ENCODE measurements around the gene PARD3.
"Not testable (repeated sequence)": the region's sequence is repeated elsewhere in the genome, so short reads cannot be mapped to it uniquely, and the experiment has no call there.

The PARD3 gene

GRCh38 chr10:34272316-34272715, 542.8 kb downstream of the PARD3 start:
- Histone ChIP-seq H3K36me3 (ENCODE audit: control insufficient read depth, insufficient read depth, low read length) (no peaks in the 10 kb centered on the region), H3K4me3 (ENCODE audit: extremely low read depth, insufficient read depth, low read length, poor library complexity, severe bottlenecking) (no peak overlapping the region), H3K4me1 (ENCODE audit: control insufficient read depth, insufficient read depth, low read length, poor library complexity, severe bottlenecking) (no peaks in the 10 kb centered on the region), H3K27ac (ENCODE audit: low read depth, low read length, severe bottlenecking) (no peak overlapping the region), H3K9me3 (ENCODE audit: control insufficient read depth, low read length) (no peaks in the 10 kb centered on the region)
- 86 to 100% methylated on average over 1 to 2 of the region's 3 CpGs for WGBS, 2 experiments (ENCODE audit: insufficient coverage in 2 of 2)

- H3K9me3 ChIP-seq (ENCODE audit: control insufficient read depth, low read length); H3K4me1 ChIP-seq (ENCODE audit: control insufficient read depth, insufficient read depth, low read length, poor library complexity, severe bottlenecking); H3K36me3 ChIP-seq (ENCODE audit: control insufficient read depth, insufficient read depth, low read length); H3K4me3 ChIP-seq (ENCODE audit: extremely low read depth, insufficient read depth, low read length, poor library complexity, severe bottlenecking); H3K27ac ChIP-seq (ENCODE audit: low read depth, low read length, severe bottlenecking): not testable (repeated sequence)
- no CpG with 5 or more reads among the region's 2 CpGs for WGBS, 2 experiments (ENCODE audit: insufficient coverage in 2 of 2)
These were observed 546.7 kb downstream of the PARD3 start for GRCh38 chr10:34268410-34268809.

GRCh38 chr10:34262985-34263384, 552.1 kb downstream of the PARD3 start:
- H3K27ac ChIP-seq (ENCODE audit: low read depth, low read length, severe bottlenecking), result no peak overlapping the region
- H3K4me1 ChIP-seq (ENCODE audit: control insufficient read depth, insufficient read depth, low read length, poor library complexity, severe bottlenecking), result no peaks in the 10 kb centered on the region
- H3K36me3 ChIP-seq (ENCODE audit: control insufficient read depth, insufficient read depth, low read length), result no peaks in the 10 kb centered on the region
- no peak overlapping the region for H3K4me3 ChIP-seq (ENCODE audit: extremely low read depth, insufficient read depth, low read length, poor library complexity, severe bottlenecking)
- WGBS, 2 experiments (ENCODE audit: insufficient coverage in 2 of 2), result 86% methylated on average over 1 of the region's 1 CpG; no CpG with 5 or more reads in 1 of the 2 experiments
- no peaks in the 10 kb centered on the region for H3K9me3 ChIP-seq (ENCODE audit: control insufficient read depth, low read length)

GRCh38 chr10:34260904-34261303, 554.2 kb downstream of the PARD3 start:
- 94 to 95% methylated on average over 3 of the region's 5 CpGs for WGBS, 2 experiments (ENCODE audit: insufficient coverage in 2 of 2)

GRCh38 chr10:34256216-34256615, 558.9 kb downstream of the PARD3 start:
- Histone ChIP-seq H3K4me1 (ENCODE audit: control insufficient read depth, insufficient read depth, low read length, poor library complexity, severe bottlenecking) (peaks cover 15% of the 10 kb centered on the region), H3K4me3 (ENCODE audit: extremely low read depth, insufficient read depth, low read length, poor library complexity, severe bottlenecking) (no peak overlapping the region), H3K9me3 (ENCODE audit: control insufficient read depth, low read length) (no peaks in the 10 kb centered on the region), H3K27ac (ENCODE audit: low read depth, low read length, severe bottlenecking) (no peak overlapping the region), H3K36me3 (ENCODE audit: control insufficient read depth, insufficient read depth, low read length) (no peaks in the 10 kb centered on the region)
- WGBS, 2 experiments (ENCODE audit: insufficient coverage in 2 of 2), result 89 to 94% methylated on average over 2 to 3 of the region's 4 CpGs

More at GRCh38 chr10:34260904-34261303, 554.2 kb downstream of the PARD3 start:
- Histone ChIP-seq H3K4me3 (ENCODE audit: extremely low read depth, insufficient read depth, low read length, poor library complexity, severe bottlenecking) (no peak overlapping the region), H3K4me1 (ENCODE audit: control insufficient read depth, insufficient read depth, low read length, poor library complexity, severe bottlenecking) (no peaks in the 10 kb centered on the region), H3K27ac (ENCODE audit: low read depth, low read length, severe bottlenecking) (no peak overlapping the region), H3K36me3 (ENCODE audit: control insufficient read depth, insufficient read depth, low read length) (no peaks in the 10 kb centered on the region), H3K9me3 (ENCODE audit: control insufficient read depth, low read length) (no peaks in the 10 kb centered on the region)

- Histone ChIP-seq H3K27ac (ENCODE audit: low read depth, low read length, severe bottlenecking) (peak overlapping the region; percentile 33), H3K36me3 (ENCODE audit: control insufficient read depth, insufficient read depth, low read length) (no peaks in the 10 kb centered on the region)
These were observed 560.1 kb downstream of the PARD3 start for GRCh38 chr10:34255035-34255434.

GRCh38 chr10:34254596-34254995, 560.5 kb downstream of the PARD3 start:
- Histone ChIP-seq H3K36me3 (ENCODE audit: control insufficient read depth, insufficient read depth, low read length) (no peaks in the 10 kb centered on the region), H3K4me3 (ENCODE audit: extremely low read depth, insufficient read depth, low read length, poor library complexity, severe bottlenecking) (no peak overlapping the region), H3K9me3 (ENCODE audit: control insufficient read depth, low read length) (no peaks in the 10 kb centered on the region), H3K4me1 (ENCODE audit: control insufficient read depth, insufficient read depth, low read length, poor library complexity, severe bottlenecking) (peaks cover 15% of the 10 kb centered on the region), H3K27ac (ENCODE audit: low read depth, low read length, severe bottlenecking) (peak overlapping the region; percentile 33)

More at GRCh38 chr10:34255035-34255434, 560.1 kb downstream of the PARD3 start:
- no peak overlapping the region for H3K4me3 ChIP-seq (ENCODE audit: extremely low read depth, insufficient read depth, low read length, poor library complexity, severe bottlenecking)
- 90 to 100% methylated on average over 1 to 2 of the region's 3 CpGs for WGBS, 2 experiments (ENCODE audit: insufficient coverage in 2 of 2)
- H3K4me1 ChIP-seq (ENCODE audit: control insufficient read depth, insufficient read depth, low read length, poor library complexity, severe bottlenecking), result peaks cover 15% of the 10 kb centered on the region
- H3K9me3 ChIP-seq (ENCODE audit: control insufficient read depth, low read length), result no peaks in the 10 kb centered on the region

GRCh38 chr10:34252111-34252510, 563.0 kb downstream of the PARD3 start:
- H3K4me1 ChIP-seq (ENCODE audit: control insufficient read depth, insufficient read depth, low read length, poor library complexity, severe bottlenecking), result peaks cover 15% of the 10 kb centered on the region
- H3K4me3 ChIP-seq (ENCODE audit: extremely low read depth, insufficient read depth, low read length, poor library complexity, severe bottlenecking), result no peak overlapping the region
- H3K36me3 ChIP-seq (ENCODE audit: control insufficient read depth, insufficient read depth, low read length), result no peaks in the 10 kb centered on the region
- H3K9me3 ChIP-seq (ENCODE audit: control insufficient read depth, low read length), result no peaks in the 10 kb centered on the region
- H3K27ac ChIP-seq (ENCODE audit: low read depth, low read length, severe bottlenecking), result no peak overlapping the region
- 40 to 45% methylated on average over 5 to 6 of the region's 7 CpGs for WGBS, 2 experiments (ENCODE audit: insufficient coverage in 2 of 2)

- Histone ChIP-seq H3K4me3 (ENCODE audit: extremely low read depth, insufficient read depth, low read length, poor library complexity, severe bottlenecking) (no peak overlapping the region), H3K9me3 (ENCODE audit: control insufficient read depth, low read length) (no peaks in the 10 kb centered on the region), H3K4me1 (ENCODE audit: control insufficient read depth, insufficient read depth, low read length, poor library complexity, severe bottlenecking) (peaks cover 15% of the 10 kb centered on the region), H3K36me3 (ENCODE audit: control insufficient read depth, insufficient read depth, low read length) (no peaks in the 10 kb centered on the region), H3K27ac (ENCODE audit: low read depth, low read length, severe bottlenecking) (no peak overlapping the region)
- 96 to 100% methylated on average over 3 of the region's 4 CpGs for WGBS, 2 experiments (ENCODE audit: insufficient coverage in 2 of 2)
These were observed 563.9 kb downstream of the PARD3 start for GRCh38 chr10:34251177-34251576.

GRCh38 chr10:34250722-34251121, 564.4 kb downstream of the PARD3 start:
- H3K4me3 ChIP-seq (ENCODE audit: extremely low read depth, insufficient read depth, low read length, poor library complexity, severe bottlenecking), result no peak overlapping the region
- 100% methylated on average over 1 of the region's 3 CpGs; no CpG with 5 or more reads in 1 of the 2 experiments for WGBS, 2 experiments (ENCODE audit: insufficient coverage in 2 of 2)
- no peak overlapping the region for H3K27ac ChIP-seq (ENCODE audit: low read depth, low read length, severe bottlenecking)
- H3K4me1 ChIP-seq (ENCODE audit: control insufficient read depth, insufficient read depth, low read length, poor library complexity, severe bottlenecking), result peaks cover 19% of the 10 kb centered on the region
- no peaks in the 10 kb centered on the region for H3K36me3 ChIP-seq (ENCODE audit: control insufficient read depth, insufficient read depth, low read length)
- H3K9me3 ChIP-seq (ENCODE audit: control insufficient read depth, low read length), result no peaks in the 10 kb centered on the region

GRCh38 chr10:34249634-34250033, 565.5 kb downstream of the PARD3 start:
- Histone ChIP-seq H3K4me1 (ENCODE audit: control insufficient read depth, insufficient read depth, low read length, poor library complexity, severe bottlenecking) (peaks cover 22% of the 10 kb centered on the region), H3K4me3 (ENCODE audit: extremely low read depth, insufficient read depth, low read length, poor library complexity, severe bottlenecking) (no peak overlapping the region), H3K9me3 (ENCODE audit: control insufficient read depth, low read length) (no peaks in the 10 kb centered on the region), H3K36me3 (ENCODE audit: control insufficient read depth, insufficient read depth, low read length) (no peaks in the 10 kb centered on the region), H3K27ac (ENCODE audit: low read depth, low read length, severe bottlenecking) (no peak overlapping the region)
- 80 to 96% methylated on average over 3 of the region's 4 CpGs for WGBS, 2 experiments (ENCODE audit: insufficient coverage in 2 of 2)
